HepG2 (cell line): ENCODE measurements around the gene RAPH1. TPM values are rescaled to one million over a fixed set of nuclear protein-coding genes. Genes with fewer than 3 reads are reported as not detected.

ENCODE experiments used
- ATAC-seq: fragments of 200-7000 bp; cut with Tn5 transposase; 3 replicates; pipeline ENCODE4 v1.9.1; 2020; ENCODE audit warnings: mild to moderate bottlenecking, moderate library complexity
- BruUV-seq: library from RNA; stranded (reverse); fragments of 400-500 nt; replicated peaks from 2 replicates; lab custom pipeline; 2021; lab: Mats Ljungman, UMichigan
- CTCF ChIA-PET: fragments of 300-600 bp; formaldehyde crosslinking; extraction: SDS; loops from one replicate; lab custom pipeline; 2021; ENCODE audit warnings: low total read pairs, inconsistent platforms, low intra/inter-chr PET ratio; lab: Yijun Ruan, JAX
- POLR2A ChIA-PET: fragments of 350-600 bp; sonication (Branson Sonifier 250); formaldehyde crosslinking; loops from one replicate; lab custom pipeline; 2020; ENCODE audit warnings: antibody characterized with exemption, inconsistent platforms; lab: Yijun Ruan, JAX
- DNase-seq: peaks from one replicate; pipeline ENCODE4 v3.0.0-alpha.2; 2015; ENCODE audit warnings: low spot score
- FAIRE-seq: peaks from 3 replicates; lab custom pipeline; 2011; peaks lifted over from hg19 to GRCh38; lab: Jason Lieb, UNC
- H2AFZ ChIP-seq: one replicate; pipeline ENCODE4 v1.6.1; 2011; ENCODE audit warnings: low read length, inconsistent platforms
- H3K27ac ChIP-seq: fragments of 300-600 bp; 3 replicates; pipeline ENCODE4 v1.8.0; 2011; ENCODE audit warnings: mixed run types, mild to moderate bottlenecking, mixed read lengths, low read length, inconsistent platforms; ENCODE audit not compliant: insufficient read depth; ENCODE audit errors: extremely low read length
- H3K27me3 ChIP-seq, 2 experiments: fragments of 200-600 bp in 1 of 2; 2 replicates in 1 of 2; 3 replicates in 1 of 2; pipeline versions ENCODE4 v1.6.0 to v1.8.0; 2011; ENCODE audit warnings: low read length in 2 of 2, mild to moderate bottlenecking in 2 of 2, moderate library complexity in 2 of 2, inconsistent platforms in 1 of 2; ENCODE audit not compliant: insufficient read depth in 2 of 2, control insufficient read depth in 1 of 2
- H3K36me3 ChIP-seq, 2 experiments: fragments of 200-600 bp in 1 of 2; replicated peaks in 1 of 2; 2 replicates in 1 of 2; 3 replicates in 1 of 2; pipeline versions ENCODE4 v1.5.1 to v1.8.0; 2011; ENCODE audit warnings: low read length in 2 of 2, inconsistent platforms in 1 of 2; ENCODE audit not compliant: insufficient read depth in 2 of 2, control insufficient read depth in 1 of 2
- H3K4me1 ChIP-seq: 2 replicates; pipeline ENCODE4 v1.5.1; 2012; ENCODE audit warnings: low read length, inconsistent platforms; ENCODE audit not compliant: insufficient read depth
- H3K4me2 ChIP-seq: 2 replicates; pipeline ENCODE4 v1.6.0; 2011; ENCODE audit warnings: low read depth, low read length, inconsistent platforms
- H3K4me3 ChIP-seq, 3 experiments: fragments of 200-600 bp in 1 of 3; sonication (generic), shearing (Covaris generic) in 1 of 3; replicated peaks in 1 of 3; 2 replicates each; pipeline ENCODE4 v1.5.1; 2011 to 2016; ENCODE audit warnings: low read length in 3 of 3, inconsistent platforms in 2 of 3, low read depth in 2 of 3, mild to moderate bottlenecking in 2 of 3, control low read depth in 1 of 3, mixed read lengths in 1 of 3; ENCODE audit not compliant: insufficient read depth in 1 of 3
- H3K79me2 ChIP-seq: one replicate; pipeline ENCODE4 v1.6.1; 2011; ENCODE audit warnings: low read length, inconsistent platforms; ENCODE audit not compliant: insufficient read depth
- H3K9ac ChIP-seq: 2 replicates; pipeline ENCODE4 v1.6.0; 2011; ENCODE audit warnings: mild to moderate bottlenecking, low read depth, low read length, inconsistent platforms; ENCODE audit not compliant: insufficient read depth
- H3K9me3 ChIP-seq: 2 replicates; pipeline ENCODE4 v1.5.1; 2012; ENCODE audit warnings: mild to moderate bottlenecking, low read length
- H4K20me1 ChIP-seq: 2 replicates; pipeline ENCODE4 v1.6.0; 2011; ENCODE audit warnings: inconsistent platforms, mild to moderate bottlenecking, low read length, moderate library complexity; ENCODE audit not compliant: insufficient read depth
- EHMT2 ChIP-seq: fragments of 200-600 bp; sonication (generic); IDR thresholded peaks from 2 replicates; pipeline ENCODE4 v1.7.0; 2017; ENCODE audit warnings: antibody characterized with exemption, low read depth, low read length, borderline replicate concordance
- HNF1B ChIP-seq: sonication (generic); formaldehyde crosslinking; IDR thresholded peaks from 2 replicates; pipeline ENCODE4 v1.5.1; 2020; ENCODE audit warnings: mild to moderate bottlenecking, moderate library complexity, missing genetic modification reagents
- HNRNPK ChIP-seq: fragments of 200-400 bp; formaldehyde crosslinking; IDR thresholded peaks from 2 replicates; pipeline ENCODE4 v1.6.1; 2018; ENCODE audit warnings: low read length, low read depth, moderate library complexity, mild to moderate bottlenecking; ENCODE audit not compliant: poor library complexity, severe bottlenecking
- IKZF1 ChIP-seq: fragments of 450-650 bp; IDR thresholded peaks from 2 replicates; pipeline ENCODE4 v1.7.1; 2016
- KLF9 ChIP-seq: IDR thresholded peaks from 2 replicates; pipeline ENCODE4 v1.6.1; 2016; ENCODE audit warnings: low read depth
- MATR3 ChIP-seq: sonication (generic); formaldehyde crosslinking; IDR thresholded peaks from 2 replicates; pipeline ENCODE4 v1.4.0; 2020; ENCODE audit warnings: missing genetic modification reagents
- MED1 ChIP-seq: sonication (generic); formaldehyde crosslinking; IDR thresholded peaks from 2 replicates; pipeline ENCODE4 v1.4.0; 2020; ENCODE audit warnings: missing genetic modification reagents
- PCBP2 ChIP-seq: fragments of 200-400 bp; formaldehyde crosslinking; optimal IDR thresholded peaks from 2 replicates; pipeline ENCODE3; 2018; ENCODE audit warnings: low read length, low read depth; ENCODE audit not compliant: poor library complexity, severe bottlenecking
- ZNF207 ChIP-seq: fragments of 450-650 bp; IDR thresholded peaks from 2 replicates; pipeline ENCODE4 v1.6.1; 2016; ENCODE audit warnings: antibody characterized with exemption, borderline replicate concordance
- ZNF549 ChIP-seq: sonication (generic); formaldehyde crosslinking; IDR thresholded peaks from 2 replicates; pipeline ENCODE4 v1.5.0; 2020; ENCODE audit warnings: missing genetic modification reagents
- ZNF761 ChIP-seq: sonication (generic); formaldehyde crosslinking; conservative IDR thresholded peaks from 2 replicates; pipeline ENCODE4 v1.4.0; 2020; ENCODE audit warnings: mild to moderate bottlenecking, missing genetic modification reagents
- in situ Hi-C: cut with HindIII; loops from 2 replicates; pipeline ENCODE4 v1.10.0; 2017; ENCODE audit warnings: low pct_unique_long_range_greater_than_20kb; ENCODE audit not compliant: extremely low pct_ligation_motif_present
- intact Hi-C: fragments of 100-400 bp; cut with micrococcal nuclease; formaldehyde crosslinking; loops from one replicate; pipeline ENCODE4 v1.10.0; 2022; ENCODE audit not compliant: unreplicated experiment
- polyA plus RNA-seq, 8 experiments: library from polyadenylated mRNA; depleted of rRNA in 3 of 8; stranded (reverse) in 7 of 8; unstranded in 1 of 8; fragments of >200 nt; fragmentation: Illumina TruSeq in 4 of 8; extraction: Trizol in 4 of 8; gene quantifications; 2 replicates each; pipeline versions ENCODE4 v1.2.1 to v1.2.3, GENCODE V29; 2011 to 2016; ENCODE audit warnings: low read depth in 4 of 8, missing spikeins in 1 of 8, mixed read lengths in 1 of 8; ENCODE audit not compliant: insufficient read depth in 1 of 8
- total RNA-seq, 5 experiments: library from RNA; depleted of rRNA; stranded (reverse); fragments of >200 nt; fragmentation: Illumina TruSeq; extraction: Trizol; gene quantifications; 2 replicates each; pipeline ENCODE4 v1.2.3, GENCODE V29; 2016; ENCODE audit warnings: low read depth in 1 of 5

The RAPH1 gene
- total and polyA plus RNA-seq, 2 of the 13 experiments (the other 11 are each of a cell fraction or from before 2014, with no cell fraction given) = 5.3 to 6.7 TPM

GRCh38 chr2:203550266-203550665, 15.2 kb upstream of the RAPH1 start (continued):
- TF ChIP-seq ZNF549 (CRISPR knock-in tag) (no peak), HNF1B (no peak)

GRCh38 chr2:203549406-203549805, 14.3 kb upstream of the RAPH1 start:
- no peak for TF ChIP-seq ZNF207
- H3K27me3 ChIP-seq = no peaks in the 10 kb centered on the region
- H4K20me1 ChIP-seq = no peaks in the 10 kb centered on the region
- ATAC-seq = no peak
- H3K9ac ChIP-seq = no peak overlapping the region
- ChIA-PET POLR2A (no interaction called here), CTCF (no interaction called here)
- no peak for DNase-seq
- H3K79me2 ChIP-seq = no peaks in the 10 kb centered on the region
- H3K4me2 ChIP-seq = no peak overlapping the region
- H3K4me3 ChIP-seq = no peak overlapping the region
- H3K36me3 ChIP-seq = no peaks in the 10 kb centered on the region
- no peak overlapping the region for H3K27ac ChIP-seq
- in situ Hi-C loops (no loop called here), intact Hi-C loops (no loop called here)
- H2AFZ ChIP-seq = no peak overlapping the region
- BruUV-seq = no TSS peak
- FAIRE-seq = no peak
- peaks cover 9% of the 10 kb centered on the region for H3K4me1 ChIP-seq
- H3K9me3 ChIP-seq = no peaks in the 10 kb centered on the region

DNA sequence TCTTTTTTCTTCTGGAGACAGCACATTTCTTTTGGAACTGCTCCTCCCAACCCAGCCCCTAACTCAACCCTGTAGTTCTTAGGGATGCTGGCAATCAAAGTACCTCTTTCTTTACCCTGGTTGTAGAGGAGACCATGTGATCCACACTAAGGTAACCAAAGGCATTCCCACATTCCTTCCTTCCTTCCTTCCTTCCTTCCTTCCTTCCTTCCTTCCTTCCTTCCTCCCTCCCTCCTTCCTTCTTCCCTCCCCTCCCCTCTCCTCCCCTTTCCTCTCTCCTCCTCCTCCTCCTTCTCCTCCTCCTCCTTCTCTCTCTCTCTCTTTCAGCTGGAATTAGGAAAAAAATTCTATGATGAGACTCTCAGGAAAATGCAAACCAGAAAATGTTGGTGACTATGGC, 13.8 kb upstream of the RAPH1 start:
- Histone ChIP-seq H3K27me3 (no peaks in the 10 kb centered on the region), H2AFZ (no peak overlapping the region), H3K9me3 (no peaks in the 10 kb centered on the region), H3K27ac (no peak overlapping the region), H3K4me1 (peaks cover 14% of the 10 kb centered on the region), H3K79me2 (no peaks in the 10 kb centered on the region), H3K36me3 (no peaks in the 10 kb centered on the region), H3K4me2 (no peak overlapping the region), H4K20me1 (no peaks in the 10 kb centered on the region), H3K4me3 (no peak overlapping the region), H3K9ac (no peak overlapping the region)
- CTCF ChIA-PET = no interaction called here
- TF ChIP-seq ZNF761 (CRISPR knock-in tag) (no peak), MED1 (CRISPR knock-in tag) (no peak), HNRNPK (peak; percentile 58), KLF9 (CRISPR knock-in tag) (no peak), EHMT2 (no peak), MATR3 (CRISPR knock-in tag) (no peak), PCBP2 (peak; percentile 68), IKZF1 (0 out of 2 replicates have a peak, but pooled peaks have one; percentile 67)
- POLR2A ChIA-PET = no interaction called here
- no peak for DNase-seq
- in situ Hi-C loops (no loop called here), intact Hi-C loops (no loop called here)
- BruUV-seq = no TSS peak
- ATAC-seq = no peak
- no peak for FAIRE-seq
